CD4-positive, alpha-beta T cell treated with Interleukin-15 for 4 hours (primary cell): ENCODE measurements around the gene MSI2.

Experiments used
- DNase-seq: peaks from one replicate; pipeline ENCODE4 v3.0.0-alpha.2; 2020; ENCODE audit warnings: low spot score

MSI2 gene

DNA sequence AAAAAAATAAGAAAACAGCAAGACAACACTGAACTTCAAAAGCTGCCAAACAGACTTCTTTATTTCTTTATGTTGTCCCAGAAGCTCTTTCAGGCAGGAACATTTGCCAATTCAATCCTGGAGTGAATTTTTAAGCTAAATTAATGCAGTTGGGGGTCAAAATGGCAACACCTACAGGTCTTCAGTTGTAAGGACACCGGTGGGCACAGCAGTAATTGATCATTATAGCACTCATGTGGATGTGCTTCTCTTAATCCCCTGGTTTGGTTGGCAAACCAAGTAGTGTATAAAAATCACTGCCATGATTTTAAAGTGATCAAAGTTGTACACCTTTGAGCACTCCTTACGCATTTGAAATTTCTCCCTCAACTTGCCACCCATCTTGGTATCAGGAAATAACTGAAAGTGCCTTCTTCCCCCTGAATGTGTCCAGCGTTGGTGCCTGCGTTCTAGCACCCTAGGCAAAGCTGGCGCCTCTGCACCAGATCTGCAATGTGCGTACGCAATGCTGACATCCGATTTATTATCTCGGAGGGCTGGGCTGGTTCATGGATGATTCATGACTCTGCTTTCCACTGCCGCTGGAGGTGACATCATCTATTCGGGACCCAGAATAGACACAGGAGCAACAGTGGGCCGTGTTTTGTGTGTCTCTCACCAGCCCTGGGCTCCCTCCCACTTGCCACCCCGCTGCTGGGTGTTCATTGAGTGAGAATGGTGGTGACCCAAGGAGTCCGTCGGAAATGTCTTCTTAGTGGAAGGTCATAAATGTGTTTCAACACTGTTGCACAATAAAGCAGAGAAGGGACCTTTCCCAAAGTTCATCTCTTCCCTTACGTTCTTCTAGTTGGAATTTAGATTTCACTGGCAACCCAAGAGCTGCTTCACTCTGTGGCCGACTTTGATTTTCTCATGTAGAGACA lies 285.4 kb downstream of the MSI2 start:
- DNase-seq = no peak

- DNase-seq = no peak
Measured at GRCh38 chr17:57542510-57542909, 286.2 kb downstream of the MSI2 start.

DNA sequence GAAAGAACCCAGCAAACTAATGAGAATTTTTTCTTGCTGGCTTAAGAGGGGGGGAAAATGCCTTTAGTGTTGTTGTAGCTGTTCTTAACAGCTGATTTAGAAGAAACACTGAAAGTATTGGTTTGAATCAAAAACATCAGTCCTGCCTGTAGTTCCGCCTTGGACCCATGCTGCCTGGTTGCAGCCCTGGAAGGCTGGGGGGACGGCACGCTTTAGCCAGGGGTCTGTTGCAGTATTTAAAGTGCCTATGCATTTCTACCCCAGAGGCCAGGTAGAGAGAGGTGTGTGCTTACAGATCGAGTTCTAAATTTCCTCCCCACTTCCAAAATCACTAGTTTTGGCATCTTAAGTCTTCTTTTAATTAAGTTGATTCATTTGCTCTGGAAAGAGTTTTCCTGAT lies 286.9 kb downstream of the MSI2 start:
- DNase-seq = no peak

DNA sequence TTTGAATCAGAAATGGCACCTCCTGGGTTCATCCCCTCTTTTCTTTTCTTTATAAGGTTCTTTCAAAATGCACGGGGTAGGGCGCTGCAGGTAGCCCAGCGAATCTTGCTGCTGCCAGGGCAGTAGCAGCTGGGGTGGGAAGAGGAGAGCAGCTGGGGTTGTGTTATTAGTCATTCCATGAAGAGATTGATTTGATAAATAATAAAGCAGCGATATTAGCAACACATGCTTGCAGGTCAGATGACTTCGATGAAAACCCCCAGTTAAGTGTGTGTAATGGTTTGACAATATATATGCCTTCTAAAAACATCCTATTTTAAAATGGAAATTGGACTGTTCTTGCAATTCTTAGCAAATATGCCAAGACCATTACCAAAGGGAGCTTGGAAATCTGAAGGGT lies 288.1 kb downstream of the MSI2 start:
- DNase-seq = no peak

DNA sequence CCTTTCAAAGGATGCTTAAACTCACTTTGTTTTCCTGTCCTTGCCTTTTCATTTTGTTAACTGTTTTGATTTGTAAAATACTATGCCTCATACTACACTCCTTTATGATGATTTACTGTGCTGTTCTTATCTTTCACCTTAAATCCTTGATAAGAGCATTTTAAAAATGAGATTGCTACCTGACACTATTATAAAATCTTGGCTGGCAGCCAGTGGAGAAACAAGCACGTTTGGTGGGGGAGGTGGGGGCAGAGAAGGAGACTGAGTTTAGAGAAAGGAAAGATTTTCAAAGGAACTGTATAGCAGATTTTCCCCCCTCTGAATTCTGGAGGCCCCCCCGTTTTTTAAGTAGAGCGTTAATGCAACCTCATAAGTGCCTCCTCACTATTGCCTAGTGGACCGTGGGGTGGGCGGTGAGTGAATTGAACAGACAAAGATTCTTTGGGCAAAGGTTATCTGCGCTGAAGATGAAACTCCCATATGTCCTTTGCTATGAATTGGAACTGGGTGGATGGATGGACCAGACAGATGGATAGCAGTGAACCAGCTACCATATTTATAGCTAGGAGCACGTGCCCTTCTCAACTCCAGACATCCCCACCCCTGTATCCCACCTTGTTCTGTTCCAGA lies 288.6 kb downstream of the MSI2 start:
- no peak for DNase-seq

DNA sequence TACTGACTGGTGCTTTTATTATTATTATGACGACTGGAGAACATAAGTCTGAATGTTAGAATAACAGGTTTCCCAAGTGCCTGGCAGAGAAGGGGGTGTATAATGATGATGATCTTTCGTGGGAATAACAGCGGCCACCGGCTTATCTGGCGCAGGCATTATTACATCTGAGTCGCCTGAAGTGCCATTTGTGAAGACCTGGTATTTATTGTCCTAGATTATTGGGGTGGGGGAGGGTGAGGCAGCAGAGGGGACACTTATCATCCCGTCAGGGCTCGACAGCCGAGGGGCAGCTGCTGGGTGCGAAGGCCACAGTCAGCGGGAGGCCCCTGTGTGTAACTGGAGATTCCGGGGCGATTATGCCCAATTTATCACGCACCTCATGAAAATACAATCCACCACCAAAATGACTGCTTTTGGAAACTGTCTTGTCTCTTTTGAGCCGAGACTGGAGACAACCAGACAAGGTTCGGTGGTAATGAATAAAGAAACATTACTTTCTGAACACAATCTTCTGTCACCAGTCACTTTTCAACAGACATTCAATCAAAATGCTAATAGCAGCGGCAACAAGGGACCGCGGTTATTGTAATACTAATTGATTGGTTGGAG lies 289.5 kb downstream of the MSI2 start:
- no peak for DNase-seq

DNA sequence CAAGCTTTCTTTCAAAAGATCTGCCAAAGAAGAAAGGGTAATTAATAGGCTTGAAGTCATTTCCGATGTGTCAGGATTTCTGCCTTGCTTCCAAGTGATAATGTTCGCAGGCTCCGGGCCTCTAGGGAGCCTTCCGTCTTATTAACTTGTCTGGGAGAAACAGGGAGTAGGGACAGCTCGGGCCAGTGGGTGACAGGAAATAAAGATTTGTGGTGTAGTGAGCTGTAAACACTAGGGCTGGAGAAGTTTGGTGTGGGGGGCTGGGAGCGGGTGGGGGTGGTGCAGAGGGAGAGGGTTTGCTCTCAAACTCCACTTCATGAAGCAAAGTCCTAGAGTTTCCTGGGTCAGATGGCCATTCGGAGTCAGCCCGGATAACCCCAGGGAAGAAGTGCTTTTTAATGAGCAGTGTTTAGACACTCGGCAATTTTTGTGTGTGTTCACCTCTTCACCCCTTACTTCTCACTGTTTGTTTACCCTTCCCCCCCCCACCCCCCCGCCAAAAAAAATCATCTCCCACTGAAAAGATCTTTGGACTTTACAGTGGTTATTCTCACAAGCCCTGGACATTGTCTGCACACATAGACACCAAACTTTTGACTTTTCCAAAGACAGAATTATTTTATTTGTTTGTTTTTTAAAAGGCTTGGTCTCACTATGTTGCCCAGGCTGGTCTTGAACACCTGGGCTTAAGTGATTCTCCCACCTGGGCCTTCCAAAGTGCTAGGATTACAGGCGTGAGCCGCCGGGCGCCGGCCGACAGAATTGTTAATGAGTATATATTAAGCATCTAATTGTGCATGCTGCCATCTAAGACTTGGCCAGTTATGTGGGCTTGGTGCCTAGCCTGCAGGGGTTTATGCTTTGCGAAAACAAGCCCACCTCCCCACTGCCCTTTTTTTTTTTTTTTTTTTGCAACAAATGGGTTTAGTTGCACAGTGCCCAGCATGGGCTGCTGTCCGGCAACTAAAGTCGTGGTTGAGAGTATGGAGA lies 292.4 kb downstream of the MSI2 start:
- DNase-seq = no peak

DNA sequence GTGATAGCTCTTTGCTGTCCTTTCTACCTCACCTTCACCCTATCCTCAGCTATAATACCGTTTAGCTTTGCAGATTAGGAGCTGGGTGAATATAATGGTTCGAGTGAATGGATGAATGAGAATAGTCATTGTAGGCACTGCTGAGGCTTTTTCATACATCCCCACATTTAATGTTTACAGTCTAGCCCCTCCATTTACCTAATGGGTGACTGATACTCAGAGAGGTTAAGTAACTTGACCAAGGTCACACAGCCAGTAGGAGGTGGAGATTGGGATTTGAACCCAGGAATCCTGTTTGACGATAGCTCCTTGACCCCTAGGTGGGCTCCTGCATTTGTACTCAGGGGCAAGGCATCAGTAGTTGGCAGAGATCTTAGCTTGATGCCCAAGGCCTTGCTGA lies 293.1 kb downstream of the MSI2 start:
- DNase-seq = no peak

DNA sequence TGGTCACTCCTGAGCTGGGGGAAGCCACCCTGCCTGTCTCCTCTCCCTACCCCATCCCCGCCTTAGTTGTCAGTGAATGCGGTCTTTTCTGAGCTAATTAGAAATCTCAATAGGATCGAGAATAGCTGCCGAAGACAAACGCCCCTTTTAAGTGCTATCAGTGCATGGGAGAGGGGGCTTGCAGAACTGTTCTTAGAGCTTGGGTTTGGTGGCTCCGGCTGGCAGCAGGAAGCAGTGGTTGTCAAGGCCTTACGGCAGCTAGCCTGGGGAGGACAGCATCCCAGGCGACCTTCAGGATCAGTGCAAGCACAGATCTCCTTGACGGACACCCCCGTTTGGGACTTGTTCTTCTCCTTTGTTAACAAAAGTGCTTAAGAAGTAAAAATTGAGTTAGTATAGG lies 293.7 kb downstream of the MSI2 start:
- no peak for DNase-seq

- DNase-seq = no peak
Measured at GRCh38 chr17:57550668-57551315, 294.5 kb downstream of the MSI2 start.

- DNase-seq = no peak
Measured at GRCh38 chr17:57551321-57552079, 295.2 kb downstream of the MSI2 start.

DNA sequence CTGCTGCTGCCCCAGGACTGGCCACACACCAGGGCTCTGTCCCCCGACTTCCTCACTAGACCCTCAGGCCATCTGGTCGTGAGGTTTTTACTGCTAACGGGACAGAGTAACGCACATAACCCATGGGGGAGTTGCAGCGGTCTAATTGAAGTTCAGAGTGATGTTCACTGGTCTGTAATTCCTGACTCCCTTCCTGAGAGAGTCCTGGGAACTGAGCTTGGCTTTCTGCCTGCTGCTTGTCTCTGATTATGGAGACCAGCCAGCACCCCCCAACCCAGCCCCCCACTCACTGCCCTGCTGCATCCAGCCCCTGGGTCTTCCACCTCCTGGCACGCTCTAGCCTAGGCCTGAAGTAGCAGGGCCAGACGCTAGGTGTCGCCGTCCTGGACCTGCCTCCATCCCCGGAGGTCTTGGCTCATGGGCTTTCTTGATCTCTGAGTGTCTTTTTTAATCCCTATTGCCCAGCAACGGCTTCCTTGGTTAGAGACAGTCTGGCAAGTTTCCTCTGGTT lies 295.8 kb downstream of the MSI2 start:
- DNase-seq = no peak

GRCh38 chr17:57553526-57553925 lies 297.2 kb downstream of the MSI2 start:
- DNase-seq = no peak

DNA sequence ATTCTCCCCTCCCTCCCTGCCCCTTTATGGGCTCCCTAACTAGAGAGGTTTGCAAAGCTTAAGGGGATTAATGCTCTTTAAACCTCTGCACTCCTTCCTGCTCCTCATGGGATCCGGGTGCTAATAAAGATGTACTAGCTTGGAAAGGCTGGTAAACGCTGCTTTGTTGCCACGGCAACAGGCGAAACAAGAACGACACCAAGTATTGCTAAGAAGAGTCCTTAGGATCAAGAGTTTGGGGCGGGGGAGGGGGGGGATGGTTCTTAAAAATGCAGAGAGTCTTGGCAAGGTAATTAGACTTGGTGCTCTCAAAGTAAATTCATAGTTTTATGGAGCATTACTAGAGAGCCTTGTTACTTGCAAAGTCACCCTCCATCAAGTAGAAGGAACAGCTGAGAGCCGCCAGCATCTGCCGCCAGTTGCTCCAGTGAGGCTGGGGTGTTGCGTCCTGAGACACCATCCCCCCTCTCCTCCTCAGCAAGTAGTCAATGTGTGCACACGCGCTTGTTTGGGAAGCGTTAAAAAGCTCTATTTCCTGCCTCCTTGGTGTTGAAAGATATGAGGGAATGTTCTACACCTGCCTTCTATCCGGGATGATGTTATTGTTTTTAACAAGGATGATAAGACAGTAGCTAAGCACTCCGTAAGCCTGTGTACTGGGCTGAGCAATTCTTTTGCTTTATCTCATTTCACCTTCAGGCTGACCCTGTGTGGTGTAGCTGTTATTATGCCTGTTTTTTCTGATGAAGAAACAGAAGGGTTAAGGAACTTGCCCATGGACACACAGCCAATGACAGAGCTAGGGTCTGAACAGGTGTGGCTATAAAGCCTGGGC lies 297.9 kb downstream of the MSI2 start:
- DNase-seq = no peak

GRCh38 chr17:57554826-57555635 lies 298.7 kb downstream of the MSI2 start:
- DNase-seq = no peak

DNA sequence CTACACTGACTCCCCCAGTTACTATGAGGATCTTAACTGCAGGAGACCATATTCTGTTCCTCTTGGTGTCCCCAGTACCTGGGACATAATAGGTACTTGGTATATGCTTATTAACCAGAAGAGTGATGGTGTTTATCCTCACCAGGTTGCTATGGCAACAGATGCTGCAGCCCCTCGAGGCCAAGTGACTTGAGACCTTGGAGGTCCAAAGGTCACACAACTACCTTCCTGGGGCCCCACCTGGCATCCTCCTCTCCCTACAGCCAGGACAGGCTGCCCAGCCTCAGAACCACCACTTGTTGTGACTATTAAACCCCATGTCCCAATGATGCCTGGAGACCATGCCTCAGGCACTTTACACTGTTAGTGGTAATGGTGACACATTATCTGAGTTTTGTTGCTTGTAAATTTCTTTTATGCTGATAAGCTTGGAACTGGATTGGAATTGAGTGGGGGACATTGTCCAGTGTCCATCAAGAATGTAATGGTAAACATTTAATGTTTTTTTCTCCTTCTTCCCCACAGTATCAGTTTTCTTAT lies 299.4 kb downstream of the MSI2 start:
- no peak for DNase-seq

GRCh38 chr17:57556320-57556719 lies 300.0 kb downstream of the MSI2 start:
- no peak for DNase-seq

GRCh38 chr17:57556977-57557376 lies 300.7 kb downstream of the MSI2 start:
- no peak for DNase-seq
